ENCODE results near the gene CISTR. TPM values are rescaled to one million over a fixed set of nuclear protein-coding genes. Genes with fewer than 3 reads are reported as not detected.

Gene CISTR
- total RNA-seq, 4 donors from 2014 or later = not detected

DNA sequence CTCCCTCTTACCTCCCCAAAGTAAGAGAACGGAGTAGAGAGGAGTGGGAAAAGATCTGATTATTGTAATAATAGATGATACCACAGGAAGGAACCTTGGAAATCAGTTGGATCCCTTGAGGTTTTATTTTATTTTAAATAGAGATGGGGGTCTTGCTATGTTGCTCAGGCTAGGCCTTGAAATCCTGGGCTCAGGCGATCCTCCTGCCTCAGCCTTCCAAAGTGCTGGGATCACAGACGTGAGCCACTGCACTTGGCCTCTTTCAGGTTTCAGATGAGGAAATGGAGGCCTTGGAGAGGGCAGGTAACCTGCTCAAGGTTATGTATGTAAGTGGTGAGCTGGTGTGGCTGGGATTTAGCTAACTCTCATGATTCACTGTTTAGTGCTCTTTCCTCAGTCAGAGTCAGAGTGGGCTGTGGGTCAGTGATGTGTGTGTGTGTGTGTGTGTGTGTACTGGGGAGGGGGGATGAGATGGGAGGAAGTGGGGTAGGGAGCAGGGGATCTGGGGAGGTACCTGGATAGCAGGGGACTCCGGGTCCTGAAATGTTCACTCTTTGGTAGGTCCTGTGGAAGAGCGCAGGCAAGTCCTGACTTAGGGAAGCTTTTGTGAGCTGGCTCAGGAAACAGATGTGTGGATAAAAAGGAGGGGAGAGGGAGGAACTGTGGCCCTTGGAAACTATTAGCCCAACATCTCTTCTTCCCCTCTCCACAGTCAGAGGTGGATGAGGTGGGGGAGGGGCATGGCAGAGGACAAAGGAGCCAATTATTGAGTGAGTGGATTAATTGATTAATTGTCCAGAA, 4.7 kb upstream of the CISTR start:
- Histone ChIP-seq H3K27me3 (peaks cover 0 to 70% (median 3%) of the 10 kb centered on the region in 4 donors), H3K27ac (replicated peaks in 1 of 4) (no peak overlapping the region), H3K4me1 (peaks cover 13 to 28% (median 18%) of the 10 kb centered on the region in 4 donors), H3K36me3 (no peaks in the 10 kb centered on the region), H3K4me3 (peak overlapping the region in 1 of 4 donors; percentile 5), H3K9me3 (no peaks in the 10 kb centered on the region)
- no peak for DNase-seq (ENCODE audit: extremely low spot score)
- TF ChIP-seq, protein P1, sequence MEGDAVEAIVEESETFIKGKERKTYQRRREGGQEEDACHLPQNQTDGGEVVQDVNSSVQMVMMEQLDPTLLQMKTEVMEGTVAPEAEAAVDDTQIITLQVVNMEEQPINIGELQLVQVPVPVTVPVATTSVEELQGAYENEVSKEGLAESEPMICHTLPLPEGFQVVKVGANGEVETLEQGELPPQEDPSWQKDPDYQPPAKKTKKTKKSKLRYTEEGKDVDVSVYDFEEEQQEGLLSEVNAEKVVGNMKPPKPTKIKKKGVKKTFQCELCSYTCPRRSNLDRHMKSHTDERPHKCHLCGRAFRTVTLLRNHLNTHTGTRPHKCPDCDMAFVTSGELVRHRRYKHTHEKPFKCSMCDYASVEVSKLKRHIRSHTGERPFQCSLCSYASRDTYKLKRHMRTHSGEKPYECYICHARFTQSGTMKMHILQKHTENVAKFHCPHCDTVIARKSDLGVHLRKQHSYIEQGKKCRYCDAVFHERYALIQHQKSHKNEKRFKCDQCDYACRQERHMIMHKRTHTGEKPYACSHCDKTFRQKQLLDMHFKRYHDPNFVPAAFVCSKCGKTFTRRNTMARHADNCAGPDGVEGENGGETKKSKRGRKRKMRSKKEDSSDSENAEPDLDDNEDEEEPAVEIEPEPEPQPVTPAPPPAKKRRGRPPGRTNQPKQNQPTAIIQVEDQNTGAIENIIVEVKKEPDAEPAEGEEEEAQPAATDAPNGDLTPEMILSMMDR (IDR thresholded peaks at IDR 0.05) = no peak
- no peak for TF ChIP-seq POLR2A (IDR thresholded peaks at IDR 0.05; ENCODE audit: low read depth)
- TF ChIP-seq POLR2AphosphoS5 (IDR thresholded peaks at IDR 0.05) = no peak
- TF ChIP-seq EP300 (IDR thresholded peaks at IDR 0.05) = no peak
- WGBS = 91% methylated on average over 5 of the region's 5 CpGs
- intact Hi-C loops (cut with DNase I) = no loop called here

DNA sequence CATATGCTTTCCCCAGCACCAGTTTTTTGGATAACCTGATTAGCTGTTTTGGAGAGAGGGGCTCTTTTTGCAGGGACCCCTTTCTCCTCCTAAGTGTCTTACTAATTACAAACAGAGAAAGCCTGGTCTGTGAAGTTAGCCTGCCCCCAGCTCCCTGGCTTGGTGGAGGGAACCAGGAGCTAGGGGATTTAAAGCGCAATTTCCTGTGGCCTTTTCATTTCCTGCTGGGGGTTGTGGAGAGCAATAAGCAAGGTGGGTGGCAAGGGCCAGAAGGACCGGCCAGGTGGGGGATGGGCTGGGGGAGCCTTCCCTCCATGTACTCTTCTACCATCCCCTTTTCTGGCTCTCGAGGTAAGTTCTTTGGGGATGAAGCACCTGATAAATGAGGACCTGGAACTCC, 4.1 kb upstream of the CISTR start:
- intact Hi-C loops (cut with DNase I) = no loop called here
- Histone ChIP-seq H3K4me3 (no peak overlapping the region), H3K27ac (replicated peaks in 1 of 4) (no peak overlapping the region), H3K4me1 (peaks cover 19 to 34% (median 24%) of the 10 kb centered on the region in 4 donors), H3K36me3 (no peaks in the 10 kb centered on the region), H3K27me3 (peaks cover 0 to 71% (median 6%) of the 10 kb centered on the region in 4 donors), H3K9me3 (no peaks in the 10 kb centered on the region)
- DNase-seq (ENCODE audit: extremely low spot score) = no peak
- TF ChIP-seq POLR2AphosphoS5 (IDR thresholded peaks at IDR 0.05) (no peak), POLR2A (IDR thresholded peaks at IDR 0.05; ENCODE audit: low read depth) (no peak), EP300 (IDR thresholded peaks at IDR 0.05) (no peak)
- WGBS = 67% methylated on average over 3 of the region's 3 CpGs

DNA sequence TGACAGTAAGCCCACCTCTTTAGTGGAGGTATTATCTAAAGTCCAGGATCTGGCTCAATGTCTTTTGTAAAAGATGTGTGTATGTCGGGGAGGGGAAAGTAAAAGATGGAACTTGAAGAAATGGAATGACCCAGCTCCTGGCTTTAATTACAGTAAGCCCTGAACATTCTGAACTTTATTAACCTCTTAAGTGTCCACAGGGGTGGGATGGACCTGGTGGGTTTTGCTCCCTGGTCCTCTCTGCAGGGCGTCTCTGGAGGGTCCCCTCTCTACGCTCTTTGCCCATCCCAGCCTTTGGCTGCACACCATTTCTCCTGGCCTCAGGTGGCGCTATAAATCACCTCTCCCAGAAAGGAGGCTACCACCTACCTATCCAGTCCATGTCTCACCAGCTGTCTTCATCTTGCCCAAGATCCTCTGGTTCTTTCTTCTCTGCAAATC, 3.7 kb upstream of the CISTR start:
- Histone ChIP-seq H3K27me3 (peaks cover 0 to 71% (median 8%) of the 10 kb centered on the region in 4 donors), H3K36me3 (no peaks in the 10 kb centered on the region), H3K9me3 (no peaks in the 10 kb centered on the region), H3K4me3 (no peak overlapping the region), H3K27ac (replicated peaks in 1 of 4) (no peak overlapping the region), H3K4me1 (peaks cover 23 to 38% (median 28%) of the 10 kb centered on the region in 4 donors)
- 89% methylated on average over 4 of the region's 4 CpGs for WGBS
- TF ChIP-seq POLR2A (IDR thresholded peaks at IDR 0.05; ENCODE audit: low read depth) = no peak
- TF ChIP-seq EP300 (IDR thresholded peaks at IDR 0.05) = no peak
- DNase-seq (ENCODE audit: extremely low spot score) = no peak
- intact Hi-C loops (cut with DNase I) = no loop called here

DNA sequence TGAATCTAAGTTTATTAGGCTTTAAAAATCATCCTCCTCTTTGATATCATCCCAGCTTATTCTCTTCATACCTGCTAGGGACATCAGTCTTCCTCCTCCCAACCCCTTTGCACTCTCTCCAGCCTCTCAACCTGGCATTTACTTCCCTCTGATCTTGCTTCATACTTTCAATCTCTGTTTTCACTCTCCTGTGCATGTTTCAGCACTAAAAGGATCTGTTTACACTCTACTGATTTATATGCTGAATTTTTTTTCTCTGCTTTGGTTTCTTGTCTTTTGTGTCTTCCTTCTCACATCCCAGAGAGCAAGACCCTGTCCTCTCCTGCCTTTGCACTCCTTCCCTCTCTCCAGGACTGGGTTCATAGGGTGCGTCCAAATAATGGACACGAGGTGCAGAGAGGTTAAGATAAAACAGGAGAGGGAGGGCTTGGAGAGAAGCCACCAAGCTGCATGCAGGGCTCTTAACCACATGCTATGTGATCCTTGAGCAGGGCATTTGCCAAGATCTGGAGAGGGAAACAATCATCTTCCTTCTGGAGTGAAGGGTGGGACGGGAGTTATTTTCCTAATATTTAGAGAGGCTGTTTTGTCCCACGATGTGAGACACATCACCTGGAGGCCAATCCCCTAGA, 3.0 kb upstream of the CISTR start:
- no peak for DNase-seq (ENCODE audit: extremely low spot score)
- no peak overlapping the region for H3K4me3 ChIP-seq
- H3K27ac ChIP-seq (replicated peaks in 1 of 4) = no peak overlapping the region
- no peaks in the 10 kb centered on the region for H3K9me3 ChIP-seq
- WGBS = 26% methylated on average over 4 of the region's 4 CpGs
- H3K4me1 ChIP-seq = peaks cover 25 to 43% (median 29%) of the 10 kb centered on the region in 4 donors
- H3K27me3 ChIP-seq = peaks cover 0 to 71% (median 8%) of the 10 kb centered on the region in 4 donors
- H3K36me3 ChIP-seq = no peaks in the 10 kb centered on the region
- TF ChIP-seq EP300 (IDR thresholded peaks at IDR 0.05) = no peak
- TF ChIP-seq POLR2A (IDR thresholded peaks at IDR 0.05; ENCODE audit: low read depth) = no peak
- TF ChIP-seq, protein P1 (IDR thresholded peaks at IDR 0.05) = no peak
- no peak for TF ChIP-seq POLR2AphosphoS5 (IDR thresholded peaks at IDR 0.05)
- intact Hi-C loops (cut with DNase I) = no loop called here

DNA sequence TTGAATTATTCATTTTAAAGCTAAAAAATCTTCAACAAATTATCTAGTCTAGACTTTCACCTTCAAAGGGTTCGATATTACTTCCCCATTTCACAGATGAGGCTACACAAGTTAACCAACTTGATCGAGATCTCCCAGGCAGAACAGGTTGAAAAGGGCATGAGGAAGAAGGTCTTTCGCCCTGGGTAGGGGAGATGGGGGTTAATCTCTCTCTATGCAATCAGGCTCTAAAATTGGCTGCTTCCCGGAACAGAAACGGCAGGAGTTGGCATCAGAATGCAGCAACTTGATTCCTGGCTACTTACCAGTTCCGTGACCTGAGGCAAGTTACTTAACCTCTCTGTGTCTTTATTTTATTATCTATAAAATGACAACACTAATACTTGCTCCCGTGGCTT, 2.4 kb upstream of the CISTR start:
- TF ChIP-seq, protein P1 (IDR thresholded peaks at IDR 0.05) = no peak
- no peak for TF ChIP-seq EP300 (IDR thresholded peaks at IDR 0.05)
- TF ChIP-seq POLR2AphosphoS5 (IDR thresholded peaks at IDR 0.05) = no peak
- TF ChIP-seq POLR2A (IDR thresholded peaks at IDR 0.05; ENCODE audit: low read depth) = no peak
- WGBS = 49% methylated on average over 7 of the region's 7 CpGs
- no peak for DNase-seq (ENCODE audit: extremely low spot score)
- no peaks in the 10 kb centered on the region for H3K9me3 ChIP-seq
- H3K4me1 ChIP-seq = peaks cover 25 to 43% (median 29%) of the 10 kb centered on the region in 4 donors
- H3K27me3 ChIP-seq = peaks cover 0 to 71% (median 10%) of the 10 kb centered on the region in 4 donors
- no peak overlapping the region for H3K4me3 ChIP-seq
- H3K36me3 ChIP-seq = no peaks in the 10 kb centered on the region
- intact Hi-C loops (cut with DNase I) = no loop called here
- no peak overlapping the region for H3K27ac ChIP-seq (replicated peaks in 1 of 4)
